HCT116 (cell line): ENCODE data around the gene ZEB2. TPM values are rescaled to one million over a fixed set of nuclear protein-coding genes. Genes with fewer than 3 reads are reported as not detected.

Experiments
- ATAC-seq: fragments of 200-7000 bp; cut with Tn5 transposase; 2 replicates; pipeline ENCODE4 v1.9.1; 2020; ENCODE audit warnings: mild to moderate bottlenecking, moderate library complexity
- BruUV-seq: library from RNA; stranded (reverse); fragments of 400-500 nt; replicated peaks from 2 replicates; lab custom pipeline; 2021; lab: Mats Ljungman, UMichigan
- CTCF ChIA-PET: fragments of 300-600 bp; sonication (Branson Sonifier 250); formaldehyde crosslinking; loops from one replicate; lab custom pipeline; 2021; ENCODE audit warnings: antibody characterized with exemption; lab: Charles Lee
- POLR2A ChIA-PET: fragments of 300-600, 350-600 bp; sonication (Branson Sonifier 250); formaldehyde crosslinking; loops from one replicate; lab custom pipeline; 2021; ENCODE audit warnings: antibody characterized with exemption; lab: Charles Lee
- RAD21 ChIA-PET, 2 experiments: fragments of 300-600 bp; sonication (Branson Sonifier 250); formaldehyde crosslinking; loops; one replicate each; lab custom pipeline; 2023; ENCODE audit warnings: low total read pairs in 2 of 2; ENCODE audit not compliant: uncharacterized antibody in 2 of 2, unreplicated experiment in 2 of 2, low non-redundant PET in 1 of 2; lab: Charles Lee
- DNase-seq: peaks from one replicate; pipeline ENCODE4 v3.0.0-alpha.2; 2010; ENCODE audit warnings: low read depth, low spot score
- H2AFZ ChIP-seq: fragments of 200-600 bp; shearing (Covaris generic), sonication (generic); 2 replicates; pipeline ENCODE4 v1.6.1; 2017; ENCODE audit warnings: low read depth, mixed run types, mixed read lengths, antibody characterized with exemption, low read length; ENCODE audit not compliant: poor library complexity, severe bottlenecking
- H3K27ac ChIP-seq: 2 replicates; pipeline ENCODE4 v1.5.1; 2012; ENCODE audit warnings: low read depth, low read length
- H3K27me3 ChIP-seq: fragments of 200-600 bp; sonication (generic); 2 replicates; pipeline ENCODE4 v1.6.1; 2016; ENCODE audit warnings: mixed run types, low read length, mixed read lengths; ENCODE audit not compliant: insufficient read depth
- H3K36me3 ChIP-seq, 2 experiments: fragments of 200-500 bp in 1 of 2; fragments of 200-600 bp in 1 of 2; sonication (Bioruptor generic) in 1 of 2; sonication (generic) in 1 of 2; 2 replicates each; pipeline versions ENCODE4 v1.5.1 to v1.6.1; 2014 to 2016; ENCODE audit warnings: low read length in 2 of 2, inconsistent platforms in 1 of 2, mixed read lengths in 1 of 2, mixed run types in 1 of 2; ENCODE audit not compliant: insufficient read depth in 2 of 2, control insufficient read depth in 1 of 2
- H3K4me1 ChIP-seq, 2 experiments: fragments of 200-600 bp in 1 of 2; sonication (generic) in 1 of 2; 2 replicates each; pipeline versions ENCODE4 v1.5.1 to v1.6.1; 2012 to 2017; ENCODE audit warnings: low read length in 2 of 2, inconsistent platforms in 1 of 2, mild to moderate bottlenecking in 1 of 2, mixed read lengths in 1 of 2, mixed run types in 1 of 2, moderate library complexity in 1 of 2; ENCODE audit not compliant: insufficient read depth in 2 of 2, control insufficient read depth in 1 of 2
- H3K4me2 ChIP-seq: fragments of 200-600 bp; sonication (generic); 2 replicates; pipeline ENCODE4 v1.6.1; 2017; ENCODE audit warnings: mixed run types, low read length, mixed read lengths
- H3K4me3 ChIP-seq, 2 experiments: fragments of 200-600 bp in 1 of 2; sonication (generic) in 1 of 2; replicated peaks in 1 of 2; 2 replicates each; pipeline ENCODE4 v1.5.1; 2011 to 2016; ENCODE audit warnings: low read length in 2 of 2, control low read depth in 1 of 2, low read depth in 1 of 2, mild to moderate bottlenecking in 1 of 2, mixed read lengths in 1 of 2, mixed run types in 1 of 2
- H3K79me2 ChIP-seq: fragments of 200-600 bp; sonication (generic); 2 replicates; pipeline ENCODE4 v1.6.1; 2017; ENCODE audit warnings: mild to moderate bottlenecking, mixed run types, low read length, moderate library complexity, mixed read lengths; ENCODE audit not compliant: insufficient read depth
- H3K9ac ChIP-seq: fragments of 200-600 bp; sonication (generic); 2 replicates; pipeline ENCODE4 v1.6.1; 2016; ENCODE audit warnings: low read length, mixed read lengths
- H3K9me2 ChIP-seq: fragments of 200-600 bp; sonication (generic), shearing (Covaris generic); 2 replicates; pipeline ENCODE4 v1.6.1; 2017; ENCODE audit warnings: mixed run types, mild to moderate bottlenecking, moderate library complexity; ENCODE audit not compliant: insufficient read depth
- H3K9me3 ChIP-seq, 2 experiments: fragments of 200-500 bp in 1 of 2; fragments of 200-600 bp in 1 of 2; sonication (Bioruptor generic) in 1 of 2; sonication (generic) in 1 of 2; 2 replicates each; pipeline ENCODE4 v1.6.1; 2014 to 2017; ENCODE audit warnings: low read length in 2 of 2, mixed read lengths in 2 of 2, inconsistent platforms in 1 of 2, low read depth in 1 of 2, mild to moderate bottlenecking in 1 of 2, mixed run types in 1 of 2, moderate library complexity in 1 of 2; ENCODE audit not compliant: control insufficient read depth in 1 of 2, insufficient read depth in 1 of 2
- H4K20me1 ChIP-seq: fragments of 200-600 bp; sonication (generic), shearing (Covaris generic); 2 replicates; pipeline ENCODE4 v1.6.1; 2017; ENCODE audit warnings: mixed run types, mild to moderate bottlenecking, moderate library complexity; ENCODE audit not compliant: insufficient read depth
- CEBPB ChIP-seq: IDR thresholded peaks from 2 replicates; pipeline ENCODE4 v1.6.1; 2012; ENCODE audit warnings: low read depth
- MAX ChIP-seq: IDR thresholded peaks from 2 replicates; pipeline ENCODE4 v1.6.1; 2012
- REST ChIP-seq: IDR thresholded peaks from 2 replicates; pipeline ENCODE4 v1.6.1; 2012; ENCODE audit warnings: low read depth
- SP1 ChIP-seq: IDR thresholded peaks from 2 replicates; pipeline ENCODE4 v1.6.1; 2012; ENCODE audit warnings: low read depth
- SRF ChIP-seq: IDR thresholded peaks from 2 replicates; pipeline ENCODE4 v1.6.1; 2012; ENCODE audit warnings: low read depth
- TCF7L2 ChIP-seq: IDR thresholded peaks from 2 replicates; pipeline ENCODE4 v1.7.0; 2011; ENCODE audit warnings: borderline replicate concordance, inconsistent platforms; ENCODE audit not compliant: insufficient read depth, insufficient read length; ENCODE audit errors: extremely low read depth
- intact Hi-C: fragments of 100-400 bp; cut with micrococcal nuclease; formaldehyde crosslinking; loops from 2 replicates; pipeline ENCODE4 v1.10.0; 2022
- total RNA-seq: library from RNA; stranded (reverse); gene quantifications from one replicate; pipeline ENCODE4 v1.2.1, GENCODE V29; 2021; ENCODE audit not compliant: unreplicated experiment

Gene ZEB2
- total RNA-seq, 1 experiment from 2014 or later = 0.81 TPM

GRCh38 chr2:144404586-144405314 lies 115.2 kb downstream of the ZEB2 start:
- Histone ChIP-seq H3K4me1 (no peaks in the 10 kb centered on the region), H4K20me1 (no peaks in the 10 kb centered on the region), H2AFZ (no peak overlapping the region), H3K27me3 (no peaks in the 10 kb centered on the region), H3K4me2 (no peak overlapping the region), H3K4me3 (no peak overlapping the region), H3K36me3 (no peaks in the 10 kb centered on the region)
- CTCF ChIA-PET = no interaction called here
- DNase-seq = no peak
- TF ChIP-seq REST = no peak
- TF ChIP-seq MAX = no peak
- TF ChIP-seq SRF = no peak
- TF ChIP-seq SP1 = no peak
- TF ChIP-seq CEBPB = no peak
- TF ChIP-seq TCF7L2 = no peak
- TF ChIP-seq, all 23 proteins: peak for 0
- POLR2A ChIA-PET = no interaction called here
- H3K9me2 ChIP-seq = no peaks in the 10 kb centered on the region
- no peak for ATAC-seq
- intact Hi-C loops = no loop called here
- no peak overlapping the region for H3K27ac ChIP-seq
- no peaks in the 10 kb centered on the region for H3K9me3 ChIP-seq
- H3K79me2 ChIP-seq = no peaks in the 10 kb centered on the region
- RAD21 ChIA-PET = no interaction called here
- no peak overlapping the region for H3K9ac ChIP-seq
- BruUV-seq = no TSS peak
